NCI-H128 (cell line): ENCODE measurements around the gene CEP72.
A peak's percentile ranks its signal among the peaks of the same experiment; 100 is the strongest.

Experiments used
- DNase-seq: peaks from one replicate; lab custom pipeline; 2025; ENCODE audit not compliant: unreplicated experiment; lab: John Stamatoyannopoulos, UW

CEP72 gene

GRCh38 chr5:636951-637350 lies 24.8 kb downstream of the CEP72 start:
- no peak for DNase-seq

GRCh38 chr5:637581-638450 lies 25.7 kb downstream of the CEP72 start:
- no peak for DNase-seq

GRCh38 chr5:638501-639252 lies 26.5 kb downstream of the CEP72 start:
- DNase-seq, result no peak

GRCh38 chr5:639253-639530 lies 27.1 kb downstream of the CEP72 start:
- DNase-seq, result no peak

GRCh38 chr5:639584-640213 lies 27.6 kb downstream of the CEP72 start:
- DNase-seq, result no peak

- no peak for DNase-seq
These were observed 28.6 kb downstream of the CEP72 start for GRCh38 chr5:640461-641330.

- no peak for DNase-seq
These were observed 29.2 kb downstream of the CEP72 start for GRCh38 chr5:641331-641765.

- no peak for DNase-seq
These were observed 30.3 kb downstream of the CEP72 start for GRCh38 chr5:642481-642880.

GRCh38 chr5:643351-643801 lies 31.2 kb downstream of the CEP72 start:
- DNase-seq, result no peak

- peak; percentile 18 for DNase-seq
These were observed 31.7 kb downstream of the CEP72 start for GRCh38 chr5:643811-644271.

- no peak for DNase-seq
These were observed 32.4 kb downstream of the CEP72 start for GRCh38 chr5:644509-644908.

- DNase-seq, result no peak
These were observed 32.8 kb downstream of the CEP72 start for GRCh38 chr5:644971-645370.

- DNase-seq, result no peak
These were observed 33.3 kb downstream of the CEP72 start for GRCh38 chr5:645421-645820.

GRCh38 chr5:646396-647201 lies 34.5 kb downstream of the CEP72 start:
- DNase-seq, result no peak

- no peak for DNase-seq
These were observed 35.2 kb downstream of the CEP72 start for GRCh38 chr5:647311-647710.

GRCh38 chr5:647727-648126 lies 35.6 kb downstream of the CEP72 start:
- no peak for DNase-seq

- no peak for DNase-seq
These were observed 39.3 kb downstream of the CEP72 start for GRCh38 chr5:651296-652022.

- DNase-seq, result no peak
These were observed 39.9 kb downstream of the CEP72 start for GRCh38 chr5:652023-652515.

GRCh38 chr5:652773-653350 lies 40.7 kb downstream of the CEP72 start:
- no peak for DNase-seq
